Erythroblast (primary cell): ENCODE results near the gene KRTAP9-4.

Experiments used
- GATA1 ChIP-seq: IDR thresholded peaks from 2 replicates; pipeline ENCODE4 v1.6.1; 2011; ENCODE audit warnings: low read depth, mild to moderate bottlenecking, control low read depth, low read length, moderate library complexity
- POLR2A ChIP-seq: IDR thresholded peaks from 2 replicates; pipeline ENCODE4 v1.6.1; 2011; ENCODE audit warnings: mild to moderate bottlenecking, low read length

DNA sequence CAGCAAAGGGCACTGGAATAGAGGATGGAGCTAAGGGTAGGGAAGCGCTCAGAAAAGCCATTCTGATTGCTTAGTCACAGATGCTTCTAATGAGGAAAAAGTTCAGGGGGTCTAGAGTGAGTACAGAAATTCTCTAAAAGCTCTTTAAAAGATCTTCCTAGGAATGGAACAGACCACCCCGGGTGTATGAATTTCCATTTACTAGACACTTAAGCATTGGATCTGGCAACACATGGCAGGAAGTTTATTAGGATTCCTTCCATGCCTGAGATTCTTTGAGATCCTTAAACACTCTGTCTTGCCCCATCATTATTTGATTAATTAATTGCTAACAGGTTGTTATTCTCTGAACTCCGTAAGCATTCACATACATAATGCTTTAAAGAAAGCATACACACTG is 34.6 kb downstream of the KRTAP9-4 start:
- TF ChIP-seq POLR2A (no peak), GATA1 (no peak)
